Neural cell (in vitro differentiated cells): ENCODE measurements around the gene BMP7. TPM values are rescaled to one million over a fixed set of nuclear protein-coding genes. Genes with fewer than 3 reads are reported as not detected.

Experiments used
- H2AFZ ChIP-seq: fragments of 200-600, 300-800 bp; sonication (generic), shearing (Covaris generic); 2 replicates; pipeline ENCODE4 v1.6.0; 2014; ENCODE audit warnings: low read depth, mild to moderate bottlenecking, antibody characterized with exemption, low read length, moderate library complexity
- H3F3A ChIP-seq: fragments of 200-600 bp; shearing (Covaris generic); 2 replicates; pipeline ENCODE4 v1.6.1; 2016; ENCODE audit warnings: mild to moderate bottlenecking, moderate library complexity, mixed read lengths, antibody characterized with exemption, low read length; ENCODE audit not compliant: insufficient read depth, poor library complexity, severe bottlenecking
- H3K27ac ChIP-seq: fragments of 200-600, 300-800 bp; sonication (generic), shearing (Covaris generic); 2 replicates; pipeline ENCODE4 v1.5.1; 2014; ENCODE audit warnings: mild to moderate bottlenecking, low read length, moderate library complexity
- H3K27me3 ChIP-seq: fragments of 300-800, 200-600 bp; sonication (generic), shearing (Covaris generic); 2 replicates; pipeline ENCODE4 v1.6.0; 2014; ENCODE audit warnings: mild to moderate bottlenecking, low read depth, low read length, moderate library complexity; ENCODE audit not compliant: insufficient read depth
- H3K36me3 ChIP-seq: fragments of 300-800, 200-600 bp; sonication (generic), shearing (Covaris generic); 2 replicates; pipeline ENCODE4 v1.5.1; 2014; ENCODE audit warnings: mild to moderate bottlenecking, antibody characterized with exemption, low read length, moderate library complexity; ENCODE audit not compliant: insufficient read depth
- H3K4me2 ChIP-seq: fragments of 300-800, 200-600 bp; sonication (generic), shearing (Covaris generic); 2 replicates; pipeline ENCODE4 v1.6.0; 2014; ENCODE audit warnings: mild to moderate bottlenecking, low read length
- H3K4me3 ChIP-seq: fragments of 300-800, 200-600 bp; sonication (generic), shearing (Covaris generic); 2 replicates; pipeline ENCODE4 v1.5.1; 2014; ENCODE audit warnings: mild to moderate bottlenecking, low read length, moderate library complexity
- H3K79me2 ChIP-seq: fragments of 200-600 bp; shearing (Covaris generic); replicated peaks from 2 replicates; pipeline ENCODE4 v1.6.0; 2014; ENCODE audit warnings: mild to moderate bottlenecking, low read length, moderate library complexity; ENCODE audit not compliant: insufficient read depth
- H3K9ac ChIP-seq: fragments of 300-800, 200-600 bp; sonication (generic), shearing (Covaris generic); 2 replicates; pipeline ENCODE4 v1.6.1; 2016; ENCODE audit warnings: mild to moderate bottlenecking, low read length, mixed read lengths
- H3K9me2 ChIP-seq: fragments of 200-600 bp; shearing (Covaris generic); 2 replicates; pipeline ENCODE4 v1.6.1; 2016; ENCODE audit warnings: mild to moderate bottlenecking, low read length, mixed read lengths; ENCODE audit not compliant: insufficient read depth
- H3K9me3 ChIP-seq: fragments of 200-600, 300-800 bp; sonication (generic), shearing (Covaris generic); 2 replicates; pipeline ENCODE4 v1.6.1; 2016; ENCODE audit warnings: mild to moderate bottlenecking, mixed run types, low read length, moderate library complexity, mixed read lengths
- H4K20me1 ChIP-seq: fragments of 200-600 bp; shearing (Covaris generic); 2 replicates; pipeline ENCODE4 v1.6.1; 2016; ENCODE audit warnings: mild to moderate bottlenecking, mixed run types; ENCODE audit not compliant: insufficient read depth
- CTCF ChIP-seq: fragments of 450-650 bp; IDR thresholded peaks from 2 replicates; pipeline ENCODE4 v1.5.1; 2014; ENCODE audit warnings: antibody characterized with exemption, mild to moderate bottlenecking, moderate library complexity; ENCODE audit not compliant: poor library complexity, severe bottlenecking
- EP300 ChIP-seq: fragments of 450-650 bp; conservative IDR thresholded peaks from 2 replicates; pipeline ENCODE4 v1.6.1; 2014; ENCODE audit warnings: antibody characterized with exemption, mild to moderate bottlenecking, moderate library complexity; ENCODE audit not compliant: poor library complexity, severe bottlenecking
- EZH2 ChIP-seq: fragments of 200-600, 300-800 bp; shearing (Covaris generic), sonication (generic); IDR thresholded peaks from 2 replicates; pipeline ENCODE4 v1.6.1; 2014; ENCODE audit warnings: antibody characterized with exemption, low read length, borderline replicate concordance, mild to moderate bottlenecking; ENCODE audit not compliant: insufficient read depth, poor library complexity, severe bottlenecking
- MXI1 ChIP-seq: fragments of 450-650 bp; conservative IDR thresholded peaks from 2 replicates; pipeline ENCODE4 v1.6.1; 2014; ENCODE audit warnings: antibody characterized with exemption, mild to moderate bottlenecking; ENCODE audit not compliant: poor library complexity, severe bottlenecking
- POLR2AphosphoS5 ChIP-seq: IDR thresholded peaks from 2 replicates; pipeline ENCODE4 v1.6.1; 2012
- RAD21 ChIP-seq: fragments of 450-650 bp; conservative IDR thresholded peaks from 2 replicates; pipeline ENCODE4 v1.6.1; 2014; ENCODE audit warnings: antibody characterized with exemption, mild to moderate bottlenecking, moderate library complexity
- REST ChIP-seq: IDR thresholded peaks from 2 replicates; pipeline ENCODE4 v1.6.1; 2012; ENCODE audit warnings: borderline replicate concordance
- SMC3 ChIP-seq: fragments of 450-650 bp; conservative IDR thresholded peaks from 2 replicates; pipeline ENCODE4 v1.6.1; 2014; ENCODE audit warnings: antibody characterized with exemption, mild to moderate bottlenecking, moderate library complexity; ENCODE audit not compliant: poor library complexity
- TAF1 ChIP-seq: IDR thresholded peaks from 2 replicates; pipeline ENCODE4 v1.6.1; 2012; ENCODE audit warnings: low read depth
- polyA plus RNA-seq: library from polyadenylated mRNA; depleted of rRNA; stranded (reverse); fragments of >200 nt; gene quantifications from 2 replicates; pipeline ENCODE4 v1.2.3, GENCODE V29; 2014

BMP7 gene
- polyA plus RNA-seq, 1 donor from 2014 or later: 3.6 TPM

DNA sequence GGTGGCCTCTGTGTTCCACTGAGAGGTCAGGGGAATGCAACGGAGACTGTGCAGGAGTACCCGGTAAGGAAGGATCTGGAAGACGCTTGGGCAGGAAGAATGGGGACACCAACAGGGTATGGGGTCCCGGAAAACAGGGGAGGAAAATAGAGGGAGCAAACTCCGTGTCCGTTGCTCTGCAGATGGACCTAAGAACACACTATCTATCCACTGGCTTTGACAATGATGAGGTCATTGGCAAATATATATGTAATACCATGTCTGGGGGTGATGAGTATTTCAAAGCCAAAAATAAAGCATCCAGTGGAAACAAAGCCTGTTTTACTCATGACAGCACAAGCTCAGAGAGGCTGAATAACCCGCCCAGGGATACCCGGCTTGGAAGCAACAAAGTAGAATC, 80.2 kb downstream of the BMP7 start:
- no peaks in the 10 kb centered on the region for H3K36me3 ChIP-seq
- no peaks in the 10 kb centered on the region for H3K79me2 ChIP-seq
- no peak overlapping the region for H3K4me3 ChIP-seq
- H3K27ac ChIP-seq: no peak overlapping the region
- H3K4me2 ChIP-seq: no peak overlapping the region
- no peaks in the 10 kb centered on the region for H3K27me3 ChIP-seq
- TF ChIP-seq REST: no peak
- no peak for TF ChIP-seq EP300
- no peak for TF ChIP-seq SMC3
- no peak for TF ChIP-seq CTCF
- TF ChIP-seq RAD21: no peak
- no peak for TF ChIP-seq TAF1
- H4K20me1 ChIP-seq: no peaks in the 10 kb centered on the region
- H3K9me2 ChIP-seq: no peaks in the 10 kb centered on the region
- no peak overlapping the region for H3K9ac ChIP-seq
- no peaks in the 10 kb centered on the region for H3K9me3 ChIP-seq
- H3F3A ChIP-seq: no peaks in the 10 kb centered on the region
- H2AFZ ChIP-seq: no peak overlapping the region

GRCh38 chr20:57185188-57185743, 81.2 kb downstream of the BMP7 start:
- no peak overlapping the region for H3K9ac ChIP-seq
- H3K9me2 ChIP-seq: no peaks in the 10 kb centered on the region
- no peak overlapping the region for H3K4me2 ChIP-seq
- no peaks in the 10 kb centered on the region for H3K27me3 ChIP-seq
- H3K79me2 ChIP-seq: no peaks in the 10 kb centered on the region
- no peaks in the 10 kb centered on the region for H4K20me1 ChIP-seq
- H3F3A ChIP-seq: no peaks in the 10 kb centered on the region
- H3K4me3 ChIP-seq: no peak overlapping the region
- TF ChIP-seq EZH2: no peak
- no peak for TF ChIP-seq POLR2AphosphoS5
- TF ChIP-seq RAD21: no peak
- no peak for TF ChIP-seq REST
- TF ChIP-seq CTCF: no peak
- no peak for TF ChIP-seq SMC3
- no peak for TF ChIP-seq EP300
- no peak for TF ChIP-seq MXI1
- TF ChIP-seq TAF1: no peak
- no peak overlapping the region for H3K27ac ChIP-seq
- H3K9me3 ChIP-seq: no peaks in the 10 kb centered on the region
- no peaks in the 10 kb centered on the region for H3K36me3 ChIP-seq
- H2AFZ ChIP-seq: no peak overlapping the region
